ENCODE results near the gene RYK.

Gene RYK

DNA sequence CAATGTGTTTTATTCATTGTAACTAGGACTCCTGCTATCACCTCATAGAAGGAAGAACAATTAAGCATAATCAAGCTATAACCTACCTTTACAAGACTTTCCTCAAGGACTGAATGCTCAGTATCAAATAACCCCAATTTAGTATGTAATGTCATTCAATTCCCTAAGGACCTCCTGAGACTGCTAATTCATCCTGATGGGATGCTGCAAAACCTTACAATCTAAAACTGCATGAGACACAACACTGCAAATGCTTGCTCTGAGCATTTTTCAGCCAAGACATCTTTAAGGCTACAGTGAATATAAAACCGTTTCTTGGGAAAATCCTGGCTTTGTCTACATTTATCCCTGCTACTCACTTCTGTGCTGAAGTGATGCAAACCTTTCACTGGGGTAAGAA lies 69.9 kb downstream of the RYK start:
- H3K4me3 Mint-ChIP-seq = no peak overlapping the region
- H3K9me3 Mint-ChIP-seq = no peaks in the 10 kb centered on the region
- H3K36me3 Mint-ChIP-seq (ENCODE audit: low read depth) = no peaks in the 10 kb centered on the region
- no peak overlapping the region for H3K27ac Mint-ChIP-seq
- no peaks in the 10 kb centered on the region for H3K4me1 Mint-ChIP-seq (ENCODE audit: low read depth)
- no peaks in the 10 kb centered on the region for H3K27me3 Mint-ChIP-seq (ENCODE audit: low read depth)

DNA sequence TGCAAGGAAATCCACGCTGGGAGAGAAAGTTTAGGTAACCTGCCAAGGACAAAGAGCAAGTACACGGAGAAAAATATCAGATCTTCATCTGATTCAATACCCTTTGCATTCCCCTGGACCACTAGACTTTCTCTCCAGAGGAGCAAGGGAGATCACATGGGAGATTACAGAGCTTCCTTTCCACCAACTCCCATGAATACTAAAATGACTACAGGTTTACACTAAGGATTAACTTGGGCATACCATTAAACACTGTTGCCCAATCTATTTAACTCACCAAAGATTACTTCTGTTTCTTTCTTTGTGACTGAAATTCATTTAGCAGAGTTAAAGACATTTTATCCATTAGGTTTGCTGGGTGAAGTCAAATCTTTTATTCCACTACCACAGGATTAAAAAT lies 71.2 kb downstream of the RYK start:
- H3K27me3 Mint-ChIP-seq (ENCODE audit: low read depth) = no peaks in the 10 kb centered on the region
- H3K4me3 Mint-ChIP-seq = no peak overlapping the region
- no peaks in the 10 kb centered on the region for H3K36me3 Mint-ChIP-seq (ENCODE audit: low read depth)
- no peak overlapping the region for H3K27ac Mint-ChIP-seq
- no peaks in the 10 kb centered on the region for H3K4me1 Mint-ChIP-seq (ENCODE audit: low read depth)
- no peaks in the 10 kb centered on the region for H3K9me3 Mint-ChIP-seq

DNA sequence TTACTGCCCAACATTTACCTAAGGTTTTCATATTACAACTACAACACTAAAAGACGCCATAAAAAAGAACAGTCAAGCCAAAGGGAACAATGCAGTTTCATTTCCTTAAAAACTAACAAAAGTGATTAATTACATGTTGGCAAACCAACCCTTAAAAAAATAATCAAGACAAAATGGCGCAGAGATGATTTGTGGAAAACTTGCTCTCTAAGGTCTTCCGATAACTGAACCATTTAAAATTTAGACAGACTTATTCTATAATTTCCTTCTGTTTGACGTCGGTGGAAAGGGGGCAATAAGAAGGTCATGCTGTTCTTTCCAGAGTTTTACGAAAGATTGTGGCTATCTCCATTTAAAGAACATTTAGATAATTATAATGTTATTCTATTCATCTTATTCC lies 87.6 kb downstream of the RYK start:
- no peak overlapping the region for H3K27ac Mint-ChIP-seq
- H3K36me3 Mint-ChIP-seq (ENCODE audit: low read depth) = no peaks in the 10 kb centered on the region
- H3K4me3 Mint-ChIP-seq = no peak overlapping the region
- no peaks in the 10 kb centered on the region for H3K4me1 Mint-ChIP-seq (ENCODE audit: low read depth)
- H3K9me3 Mint-ChIP-seq = no peaks in the 10 kb centered on the region
- H3K27me3 Mint-ChIP-seq (ENCODE audit: low read depth) = no peaks in the 10 kb centered on the region

DNA sequence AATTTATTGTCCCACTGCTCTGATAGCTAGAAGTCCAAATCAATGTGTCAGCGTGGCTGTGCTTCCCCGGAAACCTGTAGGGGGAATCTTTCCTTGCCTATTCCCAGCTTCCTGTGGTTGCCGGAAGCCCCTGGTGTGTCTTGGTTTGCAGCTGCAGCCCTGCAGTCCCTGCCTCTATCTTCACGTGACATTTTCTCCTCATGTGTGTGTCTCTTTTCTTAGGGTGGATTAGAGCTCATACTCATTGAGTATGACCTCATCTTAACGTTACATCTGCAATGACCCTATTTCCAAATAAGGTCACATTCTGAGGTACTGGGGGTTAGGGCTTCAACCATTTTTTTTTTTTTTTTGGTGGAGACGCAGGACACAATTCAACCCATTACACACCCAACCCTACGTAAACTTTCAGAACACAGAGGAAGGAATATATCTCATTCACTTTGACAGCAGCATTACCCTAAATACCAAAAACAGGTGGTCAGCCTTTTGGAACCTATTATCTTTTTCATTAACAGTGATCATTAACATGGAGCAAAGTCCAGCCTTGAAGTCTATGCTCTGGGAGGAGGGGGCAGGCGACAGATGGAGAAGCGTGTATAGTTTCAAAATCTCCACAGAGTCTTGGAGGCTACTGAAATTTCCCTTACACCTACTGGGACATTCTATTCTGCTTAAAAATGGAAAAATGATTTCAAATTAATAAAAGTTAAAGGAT lies 88.6 kb downstream of the RYK start:
- H3K9me3 Mint-ChIP-seq = no peaks in the 10 kb centered on the region
- no peaks in the 10 kb centered on the region for H3K4me1 Mint-ChIP-seq (ENCODE audit: low read depth)
- H3K27ac Mint-ChIP-seq = no peak overlapping the region
- no peaks in the 10 kb centered on the region for H3K27me3 Mint-ChIP-seq (ENCODE audit: low read depth)
- no peaks in the 10 kb centered on the region for H3K36me3 Mint-ChIP-seq (ENCODE audit: low read depth)
- H3K4me3 Mint-ChIP-seq = no peak overlapping the region

GRCh38 chr3:134155446-134155845 lies 95.2 kb downstream of the RYK start:
- Mint-ChIP-seq H3K27ac (no peak overlapping the region), H3K27me3 (ENCODE audit: low read depth) (no peaks in the 10 kb centered on the region), H3K9me3 (no peaks in the 10 kb centered on the region), H3K36me3 (ENCODE audit: low read depth) (no peaks in the 10 kb centered on the region), H3K4me3 (no peak overlapping the region), H3K4me1 (ENCODE audit: low read depth) (no peaks in the 10 kb centered on the region)

- Mint-ChIP-seq H3K27me3 (ENCODE audit: low read depth) (no peaks in the 10 kb centered on the region), H3K27ac (no peak overlapping the region), H3K9me3 (no peaks in the 10 kb centered on the region), H3K4me3 (no peak overlapping the region), H3K36me3 (ENCODE audit: low read depth) (no peaks in the 10 kb centered on the region), H3K4me1 (ENCODE audit: low read depth) (no peaks in the 10 kb centered on the region)
Measured at GRCh38 chr3:134153761-134154160, 96.9 kb downstream of the RYK start.

- H3K27me3 Mint-ChIP-seq (ENCODE audit: low read depth) = no peaks in the 10 kb centered on the region
- H3K27ac Mint-ChIP-seq = no peak overlapping the region
- no peaks in the 10 kb centered on the region for H3K4me1 Mint-ChIP-seq (ENCODE audit: low read depth)
- H3K9me3 Mint-ChIP-seq = no peaks in the 10 kb centered on the region
- no peak overlapping the region for H3K4me3 Mint-ChIP-seq
- no peaks in the 10 kb centered on the region for H3K36me3 Mint-ChIP-seq (ENCODE audit: low read depth)
Measured at GRCh38 chr3:134150476-134150875, 100.2 kb downstream of the RYK start.

DNA sequence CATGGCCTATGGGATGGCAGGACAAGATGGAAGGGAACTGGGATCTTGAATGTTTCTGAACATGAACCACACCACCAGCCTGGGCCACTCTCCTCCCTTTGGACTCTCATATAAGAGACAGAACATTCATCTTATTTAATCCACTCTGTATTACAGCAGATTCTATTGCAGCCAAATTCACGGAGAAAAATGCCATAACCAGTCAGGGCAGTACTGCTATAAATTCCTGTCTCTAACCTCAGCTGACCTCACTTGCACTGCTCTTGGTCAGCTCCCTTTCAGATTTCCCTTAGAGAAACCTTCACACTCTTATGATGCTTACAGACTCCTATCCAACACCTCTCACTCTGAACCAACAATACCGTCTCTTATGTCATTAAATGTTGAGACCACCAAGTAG lies 101.4 kb downstream of the RYK start:
- no peaks in the 10 kb centered on the region for H3K36me3 Mint-ChIP-seq (ENCODE audit: low read depth)
- H3K27ac Mint-ChIP-seq = no peak overlapping the region
- H3K27me3 Mint-ChIP-seq (ENCODE audit: low read depth) = no peaks in the 10 kb centered on the region
- H3K4me3 Mint-ChIP-seq = no peak overlapping the region
- no peaks in the 10 kb centered on the region for H3K9me3 Mint-ChIP-seq
- no peaks in the 10 kb centered on the region for H3K4me1 Mint-ChIP-seq (ENCODE audit: low read depth)

DNA sequence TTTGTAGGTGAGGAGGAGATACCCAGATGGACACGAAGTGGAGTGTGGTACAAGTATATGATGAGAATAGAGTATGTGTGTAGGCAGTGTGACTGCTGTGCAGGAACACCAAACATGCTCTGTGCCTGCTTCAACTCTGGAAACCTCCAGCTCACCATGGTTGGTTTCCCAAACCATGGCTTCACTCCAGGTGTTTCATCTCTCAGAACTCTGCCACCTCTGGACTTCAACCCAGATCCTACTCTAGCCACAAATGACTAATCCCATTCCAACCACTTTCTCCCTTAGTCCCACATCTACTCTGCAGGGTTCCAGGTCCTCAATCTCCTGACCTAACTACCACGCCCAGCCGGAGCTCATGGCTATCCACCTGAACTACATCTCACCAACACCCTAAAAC lies 102.1 kb downstream of the RYK start:
- Mint-ChIP-seq H3K27ac (no peak overlapping the region), H3K27me3 (ENCODE audit: low read depth) (no peaks in the 10 kb centered on the region), H3K4me1 (ENCODE audit: low read depth) (no peaks in the 10 kb centered on the region), H3K4me3 (no peak overlapping the region), H3K36me3 (ENCODE audit: low read depth) (no peaks in the 10 kb centered on the region), H3K9me3 (no peaks in the 10 kb centered on the region)

DNA sequence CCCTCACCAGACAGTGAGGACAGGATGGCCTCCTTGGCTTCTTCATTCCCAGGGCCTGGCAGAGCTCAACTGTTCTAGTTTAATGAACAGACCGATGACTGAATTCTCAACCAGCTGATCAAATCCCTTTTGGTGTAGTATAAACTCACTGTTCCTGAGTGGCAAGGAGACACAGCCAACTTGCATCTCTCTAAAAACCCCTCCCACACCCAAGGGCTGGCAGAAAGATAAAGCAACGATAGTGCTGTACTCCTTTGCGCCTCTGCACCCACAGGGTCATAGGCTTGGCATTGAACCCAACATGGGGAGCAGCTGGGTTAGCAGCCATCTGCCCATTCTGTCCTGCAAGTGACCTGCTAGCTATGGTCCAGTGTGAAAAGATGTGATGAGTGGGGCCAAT lies 103.2 kb downstream of the RYK start:
- Mint-ChIP-seq H3K27ac (no peak overlapping the region), H3K9me3 (no peaks in the 10 kb centered on the region), H3K4me3 (no peak overlapping the region), H3K27me3 (ENCODE audit: low read depth) (no peaks in the 10 kb centered on the region), H3K36me3 (ENCODE audit: low read depth) (no peaks in the 10 kb centered on the region), H3K4me1 (ENCODE audit: low read depth) (no peaks in the 10 kb centered on the region)

DNA sequence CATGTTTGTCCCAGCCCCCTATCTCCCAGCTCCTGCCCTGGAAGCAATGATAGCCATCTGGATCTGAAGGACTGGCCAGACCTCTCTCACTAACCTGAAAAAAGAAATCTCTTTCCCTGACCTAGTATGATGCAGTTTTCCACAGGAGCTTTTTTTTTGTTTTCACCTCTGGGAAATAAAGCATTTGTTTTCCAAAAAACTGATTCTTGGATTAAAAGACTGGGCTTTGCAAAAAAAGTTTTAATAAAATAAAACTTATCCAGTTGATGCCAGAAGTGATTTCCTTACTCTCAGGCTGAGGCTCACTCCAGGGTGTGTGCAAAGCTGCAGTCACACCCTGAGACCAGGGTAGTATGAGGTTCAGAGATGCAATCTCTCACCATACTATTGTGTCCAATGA lies 104.0 kb downstream of the RYK start:
- Mint-ChIP-seq H3K27me3 (ENCODE audit: low read depth) (no peaks in the 10 kb centered on the region), H3K27ac (no peak overlapping the region), H3K4me3 (no peak overlapping the region), H3K9me3 (no peaks in the 10 kb centered on the region), H3K36me3 (ENCODE audit: low read depth) (no peaks in the 10 kb centered on the region), H3K4me1 (ENCODE audit: low read depth) (no peaks in the 10 kb centered on the region)

- no peak overlapping the region for H3K4me3 Mint-ChIP-seq
- H3K36me3 Mint-ChIP-seq (ENCODE audit: low read depth) = no peaks in the 10 kb centered on the region
- H3K27ac Mint-ChIP-seq = no peak overlapping the region
- H3K27me3 Mint-ChIP-seq (ENCODE audit: low read depth) = no peaks in the 10 kb centered on the region
- no peaks in the 10 kb centered on the region for H3K4me1 Mint-ChIP-seq (ENCODE audit: low read depth)
- no peaks in the 10 kb centered on the region for H3K9me3 Mint-ChIP-seq
Measured at GRCh38 chr3:134145183-134145582, 105.5 kb downstream of the RYK start.

GRCh38 chr3:134144694-134145093 lies 106.0 kb downstream of the RYK start:
- Mint-ChIP-seq H3K4me1 (ENCODE audit: low read depth) (no peaks in the 10 kb centered on the region), H3K4me3 (no peak overlapping the region), H3K9me3 (no peaks in the 10 kb centered on the region), H3K27ac (no peak overlapping the region), H3K27me3 (ENCODE audit: low read depth) (no peaks in the 10 kb centered on the region), H3K36me3 (ENCODE audit: low read depth) (no peaks in the 10 kb centered on the region)

DNA sequence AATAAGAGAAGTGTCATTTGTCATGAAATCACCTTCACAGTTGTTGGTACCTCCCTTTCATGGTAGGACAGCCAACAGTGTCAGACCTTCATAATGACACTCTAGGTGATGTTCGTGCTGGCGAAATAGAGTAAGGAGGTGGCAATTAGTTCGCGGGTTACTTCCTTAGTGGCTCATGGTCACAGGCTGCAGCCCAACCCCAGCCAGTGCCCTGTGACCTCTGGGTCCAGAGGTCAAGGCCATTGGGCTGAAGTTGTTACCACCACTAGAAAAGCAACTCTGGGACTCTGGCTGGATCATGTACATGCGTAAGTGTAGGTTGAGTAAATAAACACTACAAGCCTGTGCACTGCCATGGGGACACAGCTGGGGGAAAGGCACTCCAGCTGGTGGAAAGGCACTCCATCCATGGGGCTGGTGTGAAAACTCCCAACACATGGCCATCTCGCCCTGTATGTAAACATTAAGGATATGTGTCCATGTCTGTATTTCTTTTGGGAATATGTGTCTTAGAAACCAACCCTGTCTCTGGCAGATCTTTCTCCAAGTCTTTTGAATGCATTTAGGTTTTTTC lies 106.7 kb downstream of the RYK start:
- Mint-ChIP-seq H3K27me3 (ENCODE audit: low read depth) (no peaks in the 10 kb centered on the region), H3K4me1 (ENCODE audit: low read depth) (no peaks in the 10 kb centered on the region), H3K4me3 (no peak overlapping the region), H3K36me3 (ENCODE audit: low read depth) (no peaks in the 10 kb centered on the region), H3K9me3 (peaks cover 2% of the 10 kb centered on the region), H3K27ac (no peak overlapping the region)

- Mint-ChIP-seq H3K27ac (no peak overlapping the region), H3K36me3 (ENCODE audit: low read depth) (no peaks in the 10 kb centered on the region), H3K9me3 (peaks cover 6% of the 10 kb centered on the region), H3K27me3 (ENCODE audit: low read depth) (no peaks in the 10 kb centered on the region), H3K4me3 (no peak overlapping the region), H3K4me1 (ENCODE audit: low read depth) (no peaks in the 10 kb centered on the region)
Measured at GRCh38 chr3:134136604-134137003, 114.1 kb downstream of the RYK start.

All from T-helper 1 cell treated with Interleukin-12 subunit alpha and Interleukin-12 subunit beta and Interleukin-4 antibody, amounts not matched to agents 30 μg/mL and 1 μg/mL, for 36 hours (primary cell).